ENCODE results near the gene FAM72D.
"Not testable (repeated sequence)": the region's sequence is repeated elsewhere in the genome, so short reads cannot be mapped to it uniquely, and the experiment has no call there.

DNA sequence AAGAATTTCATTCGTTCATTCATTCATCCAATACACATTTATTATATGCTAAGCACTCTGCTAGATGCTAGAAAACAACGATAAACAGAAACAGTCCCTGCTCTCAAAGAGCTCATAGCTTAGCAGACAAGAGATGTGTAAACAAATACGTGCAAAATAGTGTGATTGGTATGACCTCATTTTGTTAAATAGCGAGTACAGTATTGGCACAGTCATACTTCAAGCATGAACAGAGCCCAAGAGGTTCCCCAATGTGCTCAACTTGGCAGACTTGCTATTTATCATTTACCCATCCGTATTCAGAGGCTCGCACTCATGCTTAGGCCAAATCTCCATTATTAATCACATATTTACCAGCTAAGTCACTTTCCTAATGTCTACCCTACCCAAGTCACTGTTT is 24.2 kb upstream of the FAM72D start:
- TF ChIP-seq, protein P1, sequence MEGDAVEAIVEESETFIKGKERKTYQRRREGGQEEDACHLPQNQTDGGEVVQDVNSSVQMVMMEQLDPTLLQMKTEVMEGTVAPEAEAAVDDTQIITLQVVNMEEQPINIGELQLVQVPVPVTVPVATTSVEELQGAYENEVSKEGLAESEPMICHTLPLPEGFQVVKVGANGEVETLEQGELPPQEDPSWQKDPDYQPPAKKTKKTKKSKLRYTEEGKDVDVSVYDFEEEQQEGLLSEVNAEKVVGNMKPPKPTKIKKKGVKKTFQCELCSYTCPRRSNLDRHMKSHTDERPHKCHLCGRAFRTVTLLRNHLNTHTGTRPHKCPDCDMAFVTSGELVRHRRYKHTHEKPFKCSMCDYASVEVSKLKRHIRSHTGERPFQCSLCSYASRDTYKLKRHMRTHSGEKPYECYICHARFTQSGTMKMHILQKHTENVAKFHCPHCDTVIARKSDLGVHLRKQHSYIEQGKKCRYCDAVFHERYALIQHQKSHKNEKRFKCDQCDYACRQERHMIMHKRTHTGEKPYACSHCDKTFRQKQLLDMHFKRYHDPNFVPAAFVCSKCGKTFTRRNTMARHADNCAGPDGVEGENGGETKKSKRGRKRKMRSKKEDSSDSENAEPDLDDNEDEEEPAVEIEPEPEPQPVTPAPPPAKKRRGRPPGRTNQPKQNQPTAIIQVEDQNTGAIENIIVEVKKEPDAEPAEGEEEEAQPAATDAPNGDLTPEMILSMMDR (IDR thresholded peaks at IDR 0.05) = not testable (repeated sequence)
- not testable (repeated sequence) for TF ChIP-seq POLR2A (IDR thresholded peaks at IDR 0.05)
